Endothelial cell of umbilical vein (primary cell): ENCODE measurements around the gene NUTF2. TPM values are rescaled to one million over a fixed set of nuclear protein-coding genes. Genes with fewer than 3 reads are reported as not detected.

ENCODE experiments used
- BruUV-seq: library from RNA; stranded (reverse); fragments of 400-500 nt; replicated peaks from 2 replicates; lab custom pipeline; 2021; lab: Mats Ljungman, UMichigan
- CTCF ChIA-PET: fragments of 300-600, 350-600 bp; sonication (Branson Sonifier 250); formaldehyde crosslinking; loops from one replicate; lab custom pipeline; 2021; ENCODE audit warnings: antibody characterized with exemption, inconsistent platforms; lab: Charles Lee
- POLR2A ChIA-PET: fragments of 300-600, 350-600 bp; sonication (Branson Sonifier 250); formaldehyde crosslinking; loops from one replicate; lab custom pipeline; 2021; ENCODE audit warnings: antibody characterized with exemption, inconsistent platforms; lab: Charles Lee
- DNase-seq: peaks from one replicate; pipeline ENCODE4 v3.0.0-alpha.2; 2011; ENCODE audit warnings: low read depth, low spot score
- FAIRE-seq: peaks from 2 replicates; lab custom pipeline; 2011; peaks lifted over from hg19 to GRCh38; lab: Jason Lieb, UNC
- H2AFZ ChIP-seq: 2 replicates; pipeline ENCODE4 v1.6.0; 2012; ENCODE audit warnings: low read depth, low read length, control low read depth, inconsistent platforms
- H3K27ac ChIP-seq: 2 replicates; pipeline ENCODE4 v1.5.1; 2011; ENCODE audit warnings: low read depth, mild to moderate bottlenecking, control low read depth, low read length, moderate library complexity; ENCODE audit not compliant: insufficient read depth
- H3K27me3 ChIP-seq, 2 experiments: 2 replicates each; pipeline versions ENCODE4 v1.6.0 to v1.6.1; 2011; ENCODE audit warnings: low read length in 2 of 2, mixed read lengths in 1 of 2; ENCODE audit not compliant: control insufficient read depth in 2 of 2, insufficient read depth in 2 of 2
- H3K36me3 ChIP-seq, 2 experiments: 2 replicates in 1 of 2; 3 replicates in 1 of 2; pipeline ENCODE4 v1.5.1; 2011; ENCODE audit warnings: low read length in 2 of 2, mild to moderate bottlenecking in 1 of 2, moderate library complexity in 1 of 2; ENCODE audit not compliant: control insufficient read depth in 2 of 2, insufficient read depth in 2 of 2; ENCODE audit errors: extremely low read depth in 1 of 2
- H3K4me1 ChIP-seq: 3 replicates; pipeline ENCODE4 v1.5.1; 2011; ENCODE audit warnings: mild to moderate bottlenecking, low read length; ENCODE audit not compliant: control insufficient read depth, insufficient read depth; ENCODE audit errors: extremely low read depth
- H3K4me2 ChIP-seq: 2 replicates; pipeline ENCODE4 v1.6.1; 2011; ENCODE audit warnings: low read length, control low read depth, mixed read lengths; ENCODE audit not compliant: insufficient read depth
- H3K4me3 ChIP-seq, 3 experiments: fragments of 200-600 bp in 1 of 3; sonication (generic), shearing (Covaris generic) in 1 of 3; replicated peaks in 1 of 3; 2 replicates each; pipeline ENCODE4 v1.5.1; 2011 to 2016; ENCODE audit warnings: control low read depth in 3 of 3, low read length in 3 of 3, mild to moderate bottlenecking in 2 of 3, inconsistent platforms in 1 of 3, low read depth in 1 of 3, moderate library complexity in 1 of 3; ENCODE audit not compliant: insufficient read depth in 1 of 3
- H3K79me2 ChIP-seq: 2 replicates; pipeline ENCODE4 v1.6.0; 2012; ENCODE audit warnings: low read length, inconsistent platforms; ENCODE audit not compliant: control insufficient read depth, insufficient read depth
- H3K9ac ChIP-seq: replicated peaks from 2 replicates; pipeline ENCODE3; 2011; ENCODE audit warnings: low read length, control low read depth; ENCODE audit not compliant: insufficient read depth; ENCODE audit errors: extremely low read depth
- H3K9me1 ChIP-seq: replicated peaks from 3 replicates; pipeline ENCODE4 v1.6.0; 2011; ENCODE audit warnings: mild to moderate bottlenecking, low read length; ENCODE audit not compliant: control insufficient read depth, insufficient read depth; ENCODE audit errors: extremely low read depth
- H3K9me3 ChIP-seq: replicated peaks from 2 replicates; pipeline ENCODE4 v1.5.1; 2012; ENCODE audit warnings: low read length, inconsistent platforms; ENCODE audit not compliant: control insufficient read depth, insufficient read depth
- H4K20me1 ChIP-seq: replicated peaks from 2 replicates; pipeline ENCODE3; 2011; ENCODE audit warnings: mild to moderate bottlenecking, low read length; ENCODE audit not compliant: control insufficient read depth, insufficient read depth; ENCODE audit errors: extremely low read depth
- EZH2 ChIP-seq: IDR thresholded peaks from 2 replicates; pipeline ENCODE4 v1.6.1; 2012; ENCODE audit warnings: borderline replicate concordance, low read depth, mild to moderate bottlenecking, moderate library complexity, low read length, inconsistent platforms; ENCODE audit not compliant: severe bottlenecking
- FOS ChIP-seq: IDR thresholded peaks from 2 replicates; pipeline ENCODE4 v1.6.1; 2011; ENCODE audit warnings: mild to moderate bottlenecking, low read length, moderate library complexity, borderline replicate concordance; ENCODE audit not compliant: insufficient read depth
- GATA2 ChIP-seq: IDR thresholded peaks from 2 replicates; pipeline ENCODE4 v1.7.0; 2011; ENCODE audit warnings: low read depth, mild to moderate bottlenecking, moderate library complexity, mixed read lengths, low read length; ENCODE audit not compliant: insufficient read length, insufficient read depth
- JUN ChIP-seq: IDR thresholded peaks from 2 replicates; pipeline ENCODE4 v1.6.1; 2011; ENCODE audit warnings: borderline replicate concordance, low read depth; ENCODE audit not compliant: insufficient read length, insufficient read depth
- MAX ChIP-seq: IDR thresholded peaks from 2 replicates; pipeline ENCODE4 v1.6.1; 2011; ENCODE audit not compliant: insufficient read depth, insufficient read length
- MYC ChIP-seq: IDR thresholded peaks from one replicate; pipeline ENCODE4 v1.6.1; 2011; ENCODE audit warnings: mild to moderate bottlenecking, low read depth, low read length
- POLR2A ChIP-seq: IDR thresholded peaks from 2 replicates; pipeline ENCODE4 v1.6.1; 2012; ENCODE audit warnings: low read depth, mild to moderate bottlenecking, control low read depth, low read length
- POLR2AphosphoS5 ChIP-seq: IDR thresholded peaks from 2 replicates; pipeline ENCODE4 v1.6.1; 2012; ENCODE audit warnings: low read depth, mild to moderate bottlenecking, control low read depth, low read length, moderate library complexity; ENCODE audit not compliant: insufficient read depth
- dilution Hi-C: fragments of 300-500 bp; cut with MboI; formaldehyde crosslinking; loops from one replicate; pipeline ENCODE4 v1.15.0; 2019; ENCODE audit warnings: low sequenced_read_pairs; ENCODE audit not compliant: extremely low pct_ligation_motif_present
- intact Hi-C: fragments of 100-400 bp; cut with micrococcal nuclease; formaldehyde crosslinking; loops from one replicate; pipeline ENCODE4 v1.10.0; 2022
- polyA plus RNA-seq, 4 experiments: library from polyadenylated mRNA; depleted of rRNA in 3 of 4; stranded (reverse) in 3 of 4; unstranded in 1 of 4; fragments of >200 nt; gene quantifications; 2 replicates each; pipeline versions ENCODE4 v1.2.1 to v1.2.3, GENCODE V29; 2011 to 2012; ENCODE audit warnings: missing spikeins in 1 of 4
- total RNA-seq: library from RNA; stranded (reverse); gene quantifications from 2 replicates; pipeline ENCODE4 v1.2.3, GENCODE V29; 2021

NUTF2 gene
- total and polyA plus RNA-seq, 2 donors (not counting 3 experiments of a cell fraction or from before 2014, with no cell fraction given), result 208 to 273 TPM

- Histone ChIP-seq H3K9ac (peak overlapping the region; percentile 45), H3K4me1 (peaks cover 11% of the 10 kb centered on the region), H2AFZ (peak overlapping the region; percentile 97), H4K20me1 (no peaks in the 10 kb centered on the region), H3K4me3 (peak overlapping the region; percentile 62 to 90 (median 65)), H3K36me3 (peaks cover 0 to 3% of the 10 kb centered on the region in 2 experiments), H3K79me2 (peaks cover 30% of the 10 kb centered on the region), H3K27me3 (no peaks in the 10 kb centered on the region), H3K27ac (peak overlapping the region; percentile 59), H3K9me1 (no peaks in the 10 kb centered on the region), H3K4me2 (peak overlapping the region; percentile 69), H3K9me3 (no peaks in the 10 kb centered on the region)
- FAIRE-seq, result no peak
- dilution Hi-C loops (no loop called here), intact Hi-C loops (loop anchor here (2.0 to 10.0 kb wide), 2 partner anchors 36 to 282 kb away; partner anchors contain the start of gene RIPOR1)
- TF ChIP-seq EZH2 (no peak), JUN (no peak), MAX (no peak), MYC (no peak), GATA2 (no peak), POLR2AphosphoS5 (no peak), FOS (no peak), POLR2A (no peak)
- POLR2A ChIA-PET, result interaction anchor here (0.8 to 2.7 kb wide), 5 partner anchors 9 to 88 kb away, joined by 4 to 7 read pairs (median 5); partner anchors contain the start of gene GFOD2
- CTCF ChIA-PET, result interaction anchor here (0.9 to 3.1 kb wide), 13 partner anchors 9 to 293 kb away, joined by 3 to 48 read pairs (median 5); partner anchors contain the start of gene GFOD2
- DNase-seq, result no peak
- TSS peak; percentile 39 for BruUV-seq
Observed at GRCh38 chr16:67807148-67807682, 39.5 kb upstream of the NUTF2 start.
